ENCODE data around the gene C2orf81.
A peak's percentile ranks its signal among the peaks of the same experiment; 100 is the strongest.

The C2orf81 gene

DNA sequence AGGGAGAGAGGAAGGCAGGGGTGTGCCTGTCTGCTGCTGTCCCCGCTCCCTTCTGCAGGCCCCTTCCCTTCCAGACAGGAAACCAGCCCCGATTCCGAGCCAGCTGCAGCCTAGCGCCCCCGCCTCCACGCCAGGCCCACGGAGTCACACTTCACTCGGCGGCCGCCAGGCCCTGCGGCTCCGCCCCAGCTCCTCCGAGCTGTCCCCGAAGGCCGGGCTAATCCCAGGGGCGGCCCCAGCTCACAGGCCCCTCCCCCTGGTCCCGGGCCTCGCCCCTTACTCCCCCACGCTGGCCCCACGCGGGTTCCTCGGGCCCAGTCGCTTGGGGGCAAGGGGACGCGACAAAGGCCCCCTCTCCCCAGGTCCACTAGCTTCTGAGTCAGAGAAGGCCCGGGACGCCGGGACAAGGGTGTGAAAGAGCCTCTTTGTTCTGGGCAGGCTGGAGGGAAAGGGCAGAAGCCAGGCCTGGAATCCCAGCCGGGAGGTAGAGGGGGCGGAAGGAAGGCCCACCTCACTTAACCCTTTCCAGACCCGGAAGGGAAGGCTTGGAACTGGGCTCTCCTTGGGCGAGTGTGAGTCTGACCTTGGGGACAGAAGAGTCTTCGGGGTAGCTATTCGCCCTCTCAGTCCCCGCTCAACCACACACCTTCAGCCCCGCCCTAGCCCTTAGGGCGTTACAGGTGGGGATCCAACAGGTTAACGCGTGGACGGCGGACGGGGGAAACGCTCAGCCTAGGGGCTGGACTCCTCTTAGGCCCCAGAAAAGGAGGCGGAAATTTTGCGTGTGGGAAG, 19.2 kb upstream of the C2orf81 start:
- H3K4me3 ChIP-seq (ENCODE audit: low read length) = peak overlapping the region; percentile 81
- TF ChIP-seq, protein P1, sequence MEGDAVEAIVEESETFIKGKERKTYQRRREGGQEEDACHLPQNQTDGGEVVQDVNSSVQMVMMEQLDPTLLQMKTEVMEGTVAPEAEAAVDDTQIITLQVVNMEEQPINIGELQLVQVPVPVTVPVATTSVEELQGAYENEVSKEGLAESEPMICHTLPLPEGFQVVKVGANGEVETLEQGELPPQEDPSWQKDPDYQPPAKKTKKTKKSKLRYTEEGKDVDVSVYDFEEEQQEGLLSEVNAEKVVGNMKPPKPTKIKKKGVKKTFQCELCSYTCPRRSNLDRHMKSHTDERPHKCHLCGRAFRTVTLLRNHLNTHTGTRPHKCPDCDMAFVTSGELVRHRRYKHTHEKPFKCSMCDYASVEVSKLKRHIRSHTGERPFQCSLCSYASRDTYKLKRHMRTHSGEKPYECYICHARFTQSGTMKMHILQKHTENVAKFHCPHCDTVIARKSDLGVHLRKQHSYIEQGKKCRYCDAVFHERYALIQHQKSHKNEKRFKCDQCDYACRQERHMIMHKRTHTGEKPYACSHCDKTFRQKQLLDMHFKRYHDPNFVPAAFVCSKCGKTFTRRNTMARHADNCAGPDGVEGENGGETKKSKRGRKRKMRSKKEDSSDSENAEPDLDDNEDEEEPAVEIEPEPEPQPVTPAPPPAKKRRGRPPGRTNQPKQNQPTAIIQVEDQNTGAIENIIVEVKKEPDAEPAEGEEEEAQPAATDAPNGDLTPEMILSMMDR (conservative IDR thresholded peaks at IDR 0.05; ENCODE audit: low read length) = peak; percentile 34
- peak; percentile 80 for DNase-seq (ENCODE audit: low read depth)

DNA sequence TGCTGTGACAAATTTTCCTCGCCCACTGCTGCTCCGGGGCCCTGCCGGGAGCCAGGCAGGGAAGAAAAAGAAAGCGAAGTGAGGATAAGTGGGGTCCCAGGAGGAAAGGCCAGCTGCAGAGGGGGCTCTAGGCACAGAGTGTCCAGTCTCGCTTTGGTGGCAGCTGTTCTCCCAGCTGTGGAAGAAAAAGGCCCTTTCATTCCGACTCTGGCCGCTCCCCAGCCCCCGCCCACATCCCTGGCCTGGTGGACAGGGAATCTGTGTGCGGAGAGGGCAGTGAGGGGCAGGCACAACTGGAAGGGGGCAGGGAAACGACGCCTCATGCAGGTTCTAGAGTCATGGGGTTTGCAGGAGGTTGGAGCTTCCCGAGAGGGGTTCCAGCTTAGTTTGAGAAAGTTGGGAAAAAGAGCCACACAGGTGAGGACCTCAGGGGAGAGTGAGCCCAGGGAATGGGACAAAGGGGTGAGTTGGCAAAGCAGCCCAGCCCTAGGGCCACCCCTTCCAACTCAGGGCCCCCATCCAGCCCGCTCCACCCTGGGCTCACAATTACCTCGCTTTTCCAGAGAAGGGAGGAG, 18.5 kb upstream of the C2orf81 start:
- DNase-seq (ENCODE audit: low read depth) = peak; percentile 48
- TF ChIP-seq, protein P1 (conservative IDR thresholded peaks at IDR 0.05; ENCODE audit: low read length) = no peak
- peak overlapping the region; percentile 81 for H3K4me3 ChIP-seq (ENCODE audit: low read length)

DNA sequence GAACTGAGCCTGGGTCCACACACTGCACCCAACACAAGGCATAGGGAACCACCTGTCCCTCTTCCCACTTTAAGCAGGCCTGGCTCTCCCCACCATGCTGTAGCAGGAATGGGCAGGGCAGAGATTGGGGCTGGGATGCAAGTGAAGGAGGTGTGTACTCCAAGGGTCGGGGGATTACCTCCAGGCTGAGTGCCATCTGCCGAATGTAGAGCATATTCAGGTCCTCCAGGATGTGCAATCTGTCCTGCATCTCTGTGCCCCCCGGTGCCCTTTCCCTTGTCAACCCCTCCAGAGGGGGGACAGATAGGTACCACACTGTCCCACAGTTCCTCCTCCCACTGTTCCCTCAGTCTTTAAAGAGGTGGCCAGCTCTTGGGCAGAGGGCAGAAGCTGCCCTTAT, 18.0 kb upstream of the C2orf81 start:
- TF ChIP-seq, protein P1 (conservative IDR thresholded peaks at IDR 0.05; ENCODE audit: low read length) = no peak
- peak overlapping the region; percentile 81 for H3K4me3 ChIP-seq (ENCODE audit: low read length)

DNA sequence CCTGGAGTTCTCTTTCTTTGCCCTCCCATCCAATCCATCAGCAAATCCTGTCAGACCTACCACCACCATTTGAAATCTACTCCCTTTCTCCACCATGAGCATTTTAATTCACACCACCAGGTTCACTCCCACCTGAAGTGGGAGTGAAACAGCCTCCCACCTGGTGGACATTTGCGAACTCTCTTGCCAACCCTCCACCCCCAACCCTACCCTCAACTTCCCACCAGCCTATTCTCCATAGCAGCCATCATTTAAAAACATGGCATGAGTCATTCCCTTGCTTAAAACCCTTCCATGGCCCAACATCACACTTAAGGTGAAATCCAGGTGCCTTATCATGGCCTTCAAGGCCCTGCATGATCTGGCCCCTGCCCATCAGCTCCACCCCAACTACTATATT, 16.8 kb upstream of the C2orf81 start:
- no peak for DNase-seq (ENCODE audit: low read depth)
- no peak overlapping the region for H3K4me3 ChIP-seq (ENCODE audit: low read length)
- TF ChIP-seq, protein P1 (conservative IDR thresholded peaks at IDR 0.05; ENCODE audit: low read length) = no peak

More for the DNA sequence above, 18.0 kb upstream of the C2orf81 start:
- DNase-seq (ENCODE audit: low read depth) = no peak

DNA sequence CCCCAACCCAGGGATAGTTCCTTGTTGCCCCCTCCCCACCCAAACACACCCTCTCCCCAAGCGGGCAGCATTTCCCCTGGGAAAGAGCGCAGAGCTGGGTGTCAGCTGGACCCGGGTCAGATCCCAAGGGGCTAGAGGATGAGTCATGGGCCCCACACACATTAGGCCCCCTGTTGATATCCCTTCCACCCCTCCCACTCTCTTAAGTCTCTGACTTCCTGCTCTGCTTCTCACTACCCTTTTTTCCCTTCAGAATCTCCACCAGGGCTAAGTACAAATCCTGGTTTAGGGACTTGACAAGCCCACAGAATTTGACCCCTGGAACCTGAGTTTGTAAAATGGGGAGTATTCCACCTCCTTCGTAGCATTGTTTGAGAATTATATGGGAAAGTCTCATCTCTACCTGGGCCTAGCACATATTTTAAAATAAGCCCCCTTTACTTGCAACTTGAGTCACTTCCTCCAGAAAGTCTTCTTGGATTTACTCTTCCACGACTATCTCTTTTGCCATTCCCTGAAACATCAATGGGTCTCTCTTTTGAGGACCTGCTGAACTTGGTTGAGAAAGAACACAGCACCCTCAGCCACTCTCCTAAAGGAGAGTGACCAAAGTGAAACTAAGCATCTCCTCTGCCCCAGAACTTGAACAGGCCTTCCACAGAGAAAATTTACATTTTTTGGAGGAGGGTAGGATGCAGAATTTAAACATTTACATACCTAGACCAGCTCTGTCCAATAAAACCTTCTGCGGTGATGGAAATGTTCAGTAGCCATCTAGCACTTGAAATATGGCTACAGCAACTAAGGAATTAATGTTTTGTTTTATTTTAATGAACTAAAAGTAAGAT, 15.7 kb upstream of the C2orf81 start:
- no peak overlapping the region for H3K4me3 ChIP-seq (ENCODE audit: low read length)
- no peak for DNase-seq (ENCODE audit: low read depth)
- TF ChIP-seq, protein P1 (conservative IDR thresholded peaks at IDR 0.05; ENCODE audit: low read length) = no peak

DNA sequence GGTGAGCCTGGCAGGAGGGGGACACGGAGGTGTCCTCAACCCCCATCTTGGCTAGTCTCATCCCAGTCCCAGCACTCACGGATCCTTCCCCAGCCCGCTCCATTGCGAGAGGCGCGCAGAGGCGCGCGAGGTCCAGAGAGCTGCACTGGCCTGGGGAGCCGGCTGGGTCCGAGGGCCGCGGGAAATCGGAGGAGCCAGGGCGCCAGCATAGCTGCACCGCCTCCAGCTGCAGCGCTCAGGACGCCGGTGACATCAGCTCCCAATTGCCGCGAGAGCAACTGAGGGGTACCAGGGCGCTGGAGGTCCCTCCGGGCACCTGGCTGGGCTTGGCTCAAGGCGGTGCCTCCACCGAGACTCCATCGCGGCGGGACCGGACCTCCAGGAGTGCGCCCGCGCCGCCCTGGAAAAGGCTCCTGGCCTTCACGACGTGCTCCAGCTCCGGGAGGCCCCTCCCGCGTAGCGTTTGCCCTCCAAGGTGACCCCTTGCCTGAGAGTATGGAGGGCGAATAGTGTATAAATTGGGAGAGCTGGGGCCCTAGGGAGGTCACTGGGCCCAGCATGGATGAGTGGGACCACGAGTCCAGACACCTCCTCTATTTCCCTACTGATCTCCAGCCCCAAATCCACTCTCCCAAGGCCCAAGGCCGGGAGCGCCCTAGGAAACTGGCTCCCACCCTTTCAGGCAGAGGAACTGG, 14.8 kb upstream of the C2orf81 start:
- DNase-seq (ENCODE audit: low read depth) = no peak
- H3K4me3 ChIP-seq (ENCODE audit: low read length) = no peak overlapping the region
- TF ChIP-seq, protein P1 (conservative IDR thresholded peaks at IDR 0.05; ENCODE audit: low read length) = no peak
